A549 (cell line): ENCODE results near the gene PIEZO2. TPM values are rescaled to one million over a fixed set of nuclear protein-coding genes. Genes with fewer than 3 reads are reported as not detected.

Experiments
- ATAC-seq, 2 experiments: fragments of 200-7000 bp in 1 of 2; fragments of >200 bp in 1 of 2; cut with Nextera tagmentation in 1 of 2; cut with Tn5 transposase in 1 of 2; 3 replicates each; pipeline versions ENCODE4 v1.8.0 to v1.9.1; 2018 to 2020; ENCODE audit warnings: mild to moderate bottlenecking in 1 of 2, moderate library complexity in 1 of 2
- CTCF ChIA-PET: fragments of 300-600 bp; sonication (Branson Sonifier 250); formaldehyde crosslinking; extraction: SDS; loops from one replicate; lab custom pipeline; 2021; ENCODE audit warnings: antibody characterized with exemption, inconsistent platforms; lab: Yijun Ruan, JAX
- POLR2A ChIA-PET: fragments of 350-600 bp; formaldehyde crosslinking; extraction: SDS; loops from one replicate; lab custom pipeline; 2021; ENCODE audit warnings: antibody characterized with exemption, inconsistent platforms; lab: Yijun Ruan, JAX
- DNase-seq, 2 experiments: peaks; one replicate each; pipeline versions ENCODE4 v3.0.0 to v3.0.0-alpha.2; 2011 to 2016; ENCODE audit warnings: low read depth in 1 of 2, low spot score in 1 of 2
- FAIRE-seq: peaks from 2 replicates; lab custom pipeline; 2011; peaks lifted over from hg19 to GRCh38; lab: Jason Lieb, UNC
- H3K27ac ChIP-seq, 2 experiments: fragments of >200 bp; sonication (Bioruptor Twin); formaldehyde crosslinking; 3 replicates each; pipeline ENCODE4 v1.5.1; 2016 to 2017
- H3K4me1 ChIP-seq: fragments of >200 bp; sonication (Bioruptor Twin); formaldehyde crosslinking; 3 replicates; pipeline ENCODE4 v1.6.1; 2016
- H3K4me2 ChIP-seq: fragments of >200 bp; sonication (Bioruptor Twin); formaldehyde crosslinking; 3 replicates; pipeline ENCODE4 v1.6.1; 2016
- H3K4me3 ChIP-seq: fragments of >200 bp; sonication (Bioruptor Twin); formaldehyde crosslinking; 3 replicates; pipeline ENCODE4 v1.5.1; 2016
- H3K9me3 ChIP-seq: fragments of >200 bp; sonication (Bioruptor Twin); formaldehyde crosslinking; 3 replicates; pipeline ENCODE4 v1.6.1; 2016
- BHLHE40 ChIP-seq: IDR thresholded peaks from 2 replicates; pipeline ENCODE4 v1.6.1; 2012; ENCODE audit warnings: low read depth, low read length, inconsistent platforms
- CBX8 ChIP-seq: fragments of 200-600 bp; sonication (generic); IDR thresholded peaks from 2 replicates; pipeline ENCODE4 v1.6.1; 2016
- CEBPB ChIP-seq, 2 experiments: fragments of >200 bp in 1 of 2; sonication (Bioruptor Twin) in 1 of 2; formaldehyde crosslinking in 1 of 2; IDR thresholded peaks; 2 replicates each; pipeline ENCODE4 v1.6.1; 2012 to 2016
- ESRRA ChIP-seq: fragments of 150-350 bp; IDR thresholded peaks from 2 replicates; pipeline ENCODE4 v1.6.1; 2014; ENCODE audit warnings: mild to moderate bottlenecking, low read length, borderline replicate concordance
- HDAC2 ChIP-seq: fragments of 200-600 bp; sonication (generic); IDR thresholded peaks from 2 replicates; pipeline ENCODE4 v1.6.1; 2016
- JUN ChIP-seq, 2 experiments: fragments of >200 bp; sonication (Bioruptor Twin); formaldehyde crosslinking; IDR thresholded peaks; 2 replicates in 1 of 2; 3 replicates in 1 of 2; pipeline ENCODE4 v1.6.1; 2016 to 2017
- KDM5A ChIP-seq: fragments of 200-600 bp; sonication (generic); IDR thresholded peaks from 2 replicates; pipeline ENCODE4 v1.6.1; 2016; ENCODE audit warnings: antibody characterized with exemption, mild to moderate bottlenecking
- MAZ ChIP-seq: fragments of 150-350 bp; IDR thresholded peaks from 2 replicates; pipeline ENCODE4 v1.6.1; 2014; ENCODE audit warnings: antibody characterized with exemption, low read depth, low read length, borderline replicate concordance
- MYC ChIP-seq: IDR thresholded peaks from 2 replicates; pipeline ENCODE4 v1.6.1; 2012; ENCODE audit warnings: mild to moderate bottlenecking, inconsistent platforms, low read length, improper control_type of control experiment, borderline replicate concordance
- NR3C1 ChIP-seq: fragments of >200 bp; sonication (Bioruptor Twin); formaldehyde crosslinking; IDR thresholded peaks from 3 replicates; pipeline ENCODE4 v1.6.1; 2017
- PBX3 ChIP-seq: IDR thresholded peaks from 2 replicates; pipeline ENCODE4 v1.6.1; 2012
- POLR2AphosphoS2 ChIP-seq: conservative IDR thresholded peaks from 2 replicates; pipeline ENCODE4 v1.6.1; 2012; ENCODE audit warnings: low read length, improper control_type of control experiment, inconsistent platforms
- TFCP2L1 ChIP-seq: fragments of 250-450 bp; sonication (Bioruptor Pico); IDR thresholded peaks from 2 replicates; pipeline ENCODE4 v1.5.0; 2021; ENCODE audit warnings: mild to moderate bottlenecking
- ZC3H11A ChIP-seq: fragments of 450-650 bp; IDR thresholded peaks from 2 replicates; pipeline ENCODE4 v1.6.1; 2014; ENCODE audit warnings: antibody characterized with exemption, mild to moderate bottlenecking
- ZFP36 ChIP-seq: fragments of 450-650 bp; IDR thresholded peaks from 2 replicates; pipeline ENCODE4 v1.6.1; 2014; ENCODE audit warnings: borderline replicate concordance; ENCODE audit not compliant: partially characterized antibody
- WGBS: methylation state at CpG from one replicate; pipeline ENCODE4 v1.1.6; 2017; ENCODE audit errors: missing lambda C conversion rate; 5-methylcytosine and 5-hydroxymethylcytosine counted together
- polyA plus RNA-seq, 4 experiments: library from polyadenylated mRNA; depleted of rRNA in 3 of 4; stranded (reverse); fragments of >200 nt; fragmentation: RNase III in 1 of 4; extraction: RNeasy Plus Mini Kit Qiagen cat#74134 plus additional on column Dnase treatment in 1 of 4; gene quantifications; 2 replicates in 3 of 4; 3 replicates in 1 of 4; pipeline ENCODE4 v1.2.3, GENCODE V29; 2011 to 2017
- TF ChIP-seq, protein P1 (sequence below): fragments of 200-600 bp; sonication (generic); IDR thresholded peaks from 2 replicates; pipeline ENCODE4 v1.6.1; 2016; ENCODE audit warnings: antibody characterized with exemption, mild to moderate bottlenecking, moderate library complexity
- TF ChIP-seq, protein P2 (sequence below): fragments of >200 bp; sonication (Bioruptor Twin); formaldehyde crosslinking; IDR thresholded peaks from 3 replicates; pipeline ENCODE4 v1.6.1; 2016
- TF ChIP-seq, protein P3 (sequence below): fragments of >200 bp; sonication (Bioruptor Twin); formaldehyde crosslinking; IDR thresholded peaks from 3 replicates; pipeline ENCODE4 v1.5.1; 2016

PIEZO2 gene
- polyA plus RNA-seq, 2 of the 4 experiments (the other 2 are of a cell fraction) = 0.80 to 1.6 TPM

DNA sequence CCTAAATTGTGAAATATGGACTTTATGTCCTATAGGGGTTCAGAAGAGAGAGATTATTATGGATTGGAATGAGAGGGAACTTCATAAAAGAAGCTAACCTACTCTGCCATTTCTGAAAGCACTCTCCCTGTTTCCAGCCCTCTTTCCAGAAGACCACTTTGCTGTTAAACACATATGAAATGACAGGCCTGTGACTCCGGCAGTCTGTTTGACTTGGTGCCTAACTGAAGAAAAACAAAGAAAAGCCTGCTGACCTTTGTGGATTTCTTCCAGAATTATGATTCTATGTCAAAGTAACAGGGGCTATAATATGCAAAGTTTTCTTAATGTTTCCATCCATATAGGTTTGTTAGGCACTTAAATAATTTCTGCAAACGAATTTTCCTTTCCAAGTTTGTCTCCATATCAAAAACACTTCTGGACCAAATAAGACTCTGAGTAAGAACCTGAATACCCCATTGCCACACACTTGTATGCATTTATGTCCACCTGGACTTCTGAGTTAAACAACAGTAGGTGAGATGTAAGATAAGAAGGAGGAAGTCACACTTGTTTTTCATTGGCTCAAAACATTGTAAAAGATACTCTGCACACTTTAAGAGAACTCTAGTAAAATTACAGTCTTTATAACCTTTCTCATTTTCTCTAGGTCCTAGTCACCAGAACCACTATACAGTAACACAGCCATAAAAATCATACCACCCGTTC, 111.7 kb downstream of the PIEZO2 start:
- POLR2A ChIA-PET = no interaction called here
- ATAC-seq (no peak), DNase-seq (no peak)
- no peak for TF ChIP-seq ESRRA
- no peak for TF ChIP-seq MYC
- TF ChIP-seq, protein P1, sequence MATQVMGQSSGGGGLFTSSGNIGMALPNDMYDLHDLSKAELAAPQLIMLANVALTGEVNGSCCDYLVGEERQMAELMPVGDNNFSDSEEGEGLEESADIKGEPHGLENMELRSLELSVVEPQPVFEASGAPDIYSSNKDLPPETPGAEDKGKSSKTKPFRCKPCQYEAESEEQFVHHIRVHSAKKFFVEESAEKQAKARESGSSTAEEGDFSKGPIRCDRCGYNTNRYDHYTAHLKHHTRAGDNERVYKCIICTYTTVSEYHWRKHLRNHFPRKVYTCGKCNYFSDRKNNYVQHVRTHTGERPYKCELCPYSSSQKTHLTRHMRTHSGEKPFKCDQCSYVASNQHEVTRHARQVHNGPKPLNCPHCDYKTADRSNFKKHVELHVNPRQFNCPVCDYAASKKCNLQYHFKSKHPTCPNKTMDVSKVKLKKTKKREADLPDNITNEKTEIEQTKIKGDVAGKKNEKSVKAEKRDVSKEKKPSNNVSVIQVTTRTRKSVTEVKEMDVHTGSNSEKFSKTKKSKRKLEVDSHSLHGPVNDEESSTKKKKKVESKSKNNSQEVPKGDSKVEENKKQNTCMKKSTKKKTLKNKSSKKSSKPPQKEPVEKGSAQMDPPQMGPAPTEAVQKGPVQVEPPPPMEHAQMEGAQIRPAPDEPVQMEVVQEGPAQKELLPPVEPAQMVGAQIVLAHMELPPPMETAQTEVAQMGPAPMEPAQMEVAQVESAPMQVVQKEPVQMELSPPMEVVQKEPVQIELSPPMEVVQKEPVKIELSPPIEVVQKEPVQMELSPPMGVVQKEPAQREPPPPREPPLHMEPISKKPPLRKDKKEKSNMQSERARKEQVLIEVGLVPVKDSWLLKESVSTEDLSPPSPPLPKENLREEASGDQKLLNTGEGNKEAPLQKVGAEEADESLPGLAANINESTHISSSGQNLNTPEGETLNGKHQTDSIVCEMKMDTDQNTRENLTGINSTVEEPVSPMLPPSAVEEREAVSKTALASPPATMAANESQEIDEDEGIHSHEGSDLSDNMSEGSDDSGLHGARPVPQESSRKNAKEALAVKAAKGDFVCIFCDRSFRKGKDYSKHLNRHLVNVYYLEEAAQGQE = no peak
- TF ChIP-seq ZC3H11A = no peak
- TF ChIP-seq HDAC2 = no peak
- no peak for TF ChIP-seq NR3C1
- TF ChIP-seq, all 56 proteins: peak for 0
- no peak for FAIRE-seq
- Histone ChIP-seq H3K9me3 (no peaks in the 10 kb centered on the region), H3K27ac (no peak overlapping the region), H3K4me2 (no peak overlapping the region), H3K4me3 (no peak overlapping the region), H3K4me1 (peaks cover 6% of the 10 kb centered on the region; the same call in 2 of the 3 replicates)
- CTCF ChIA-PET = interaction anchor here (1.6 kb wide), 1 partner anchor 251 kb away, joined by 4 read pairs; no protein-coding TSS in a partner anchor
- 39% methylated on average over 3 of the region's 3 CpGs for WGBS

- no peaks in the 10 kb centered on the region for H3K9me3 ChIP-seq
- FAIRE-seq = no peak
- ChIA-PET POLR2A (no interaction called here), CTCF (interaction anchor here (1.1 kb wide), 2 partner anchors 118 to 185 kb away, joined by 3 to 4 read pairs; no protein-coding TSS in a partner anchor)
- no peak for TF ChIP-seq CBX8
- no peak for TF ChIP-seq ZFP36
- TF ChIP-seq BHLHE40 = no peak
- TF ChIP-seq NR3C1 = no peak
- no peak for TF ChIP-seq JUN (IDR thresholded peaks at IDR 0.05)
- WGBS = 36% methylated on average over 3 of the region's 3 CpGs
- no peak for ATAC-seq
- no peaks in the 10 kb centered on the region; the same call in 1 of the 3 replicates for H3K4me1 ChIP-seq
- no peak overlapping the region for H3K4me2 ChIP-seq
- no peak for DNase-seq
- no peak overlapping the region for H3K27ac ChIP-seq
- no peak overlapping the region for H3K4me3 ChIP-seq
Observed at GRCh38 chr18:11035814-11036495, 113.4 kb downstream of the PIEZO2 start.

GRCh38 chr18:11035376-11035775, 114.0 kb downstream of the PIEZO2 start:
- H3K4me1 ChIP-seq = no peaks in the 10 kb centered on the region; the same call in 2 of the 3 replicates
- DNase-seq (no peak), ATAC-seq (no peak), FAIRE-seq (no peak)
- CTCF ChIA-PET = interaction anchor here (1.1 kb wide), 2 partner anchors 119 to 184 kb away, joined by 3 to 4 read pairs; no protein-coding TSS in a partner anchor
- WGBS = 100% methylated on average over 2 of the region's 2 CpGs
- H3K9me3 ChIP-seq = no peaks in the 10 kb centered on the region
- H3K4me3 ChIP-seq = no peak overlapping the region
- TF ChIP-seq MYC (no peak), POLR2AphosphoS2 (no peak), CEBPB (IDR thresholded peaks at IDR 0.05) (no peak), TFCP2L1 (no peak), PBX3 (no peak), MAZ (no peak), KDM5A (no peak), NR3C1 (no peak)
- TF ChIP-seq, protein P2, sequence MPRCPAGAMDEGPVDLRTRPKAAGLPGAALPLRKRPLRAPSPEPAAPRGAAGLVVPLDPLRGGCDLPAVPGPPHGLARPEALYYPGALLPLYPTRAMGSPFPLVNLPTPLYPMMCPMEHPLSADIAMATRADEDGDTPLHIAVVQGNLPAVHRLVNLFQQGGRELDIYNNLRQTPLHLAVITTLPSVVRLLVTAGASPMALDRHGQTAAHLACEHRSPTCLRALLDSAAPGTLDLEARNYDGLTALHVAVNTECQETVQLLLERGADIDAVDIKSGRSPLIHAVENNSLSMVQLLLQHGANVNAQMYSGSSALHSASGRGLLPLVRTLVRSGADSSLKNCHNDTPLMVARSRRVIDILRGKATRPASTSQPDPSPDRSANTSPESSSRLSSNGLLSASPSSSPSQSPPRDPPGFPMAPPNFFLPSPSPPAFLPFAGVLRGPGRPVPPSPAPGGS = no peak
- TF ChIP-seq, protein P3, sequence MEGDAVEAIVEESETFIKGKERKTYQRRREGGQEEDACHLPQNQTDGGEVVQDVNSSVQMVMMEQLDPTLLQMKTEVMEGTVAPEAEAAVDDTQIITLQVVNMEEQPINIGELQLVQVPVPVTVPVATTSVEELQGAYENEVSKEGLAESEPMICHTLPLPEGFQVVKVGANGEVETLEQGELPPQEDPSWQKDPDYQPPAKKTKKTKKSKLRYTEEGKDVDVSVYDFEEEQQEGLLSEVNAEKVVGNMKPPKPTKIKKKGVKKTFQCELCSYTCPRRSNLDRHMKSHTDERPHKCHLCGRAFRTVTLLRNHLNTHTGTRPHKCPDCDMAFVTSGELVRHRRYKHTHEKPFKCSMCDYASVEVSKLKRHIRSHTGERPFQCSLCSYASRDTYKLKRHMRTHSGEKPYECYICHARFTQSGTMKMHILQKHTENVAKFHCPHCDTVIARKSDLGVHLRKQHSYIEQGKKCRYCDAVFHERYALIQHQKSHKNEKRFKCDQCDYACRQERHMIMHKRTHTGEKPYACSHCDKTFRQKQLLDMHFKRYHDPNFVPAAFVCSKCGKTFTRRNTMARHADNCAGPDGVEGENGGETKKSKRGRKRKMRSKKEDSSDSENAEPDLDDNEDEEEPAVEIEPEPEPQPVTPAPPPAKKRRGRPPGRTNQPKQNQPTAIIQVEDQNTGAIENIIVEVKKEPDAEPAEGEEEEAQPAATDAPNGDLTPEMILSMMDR = no peak
- no peak overlapping the region for H3K27ac ChIP-seq
- H3K4me2 ChIP-seq = no peak overlapping the region
- POLR2A ChIA-PET = no interaction called here
